Measurements from ENCODE around the gene GPBP1L1. TPM values are rescaled to one million over a fixed set of nuclear protein-coding genes. Genes with fewer than 3 reads are reported as not detected.
A peak's percentile ranks its signal among the peaks of the same experiment; 100 is the strongest.

The GPBP1L1 gene
- total RNA-seq, 1 experiment from 2014 or later: 116 TPM

- intact Hi-C loops (cut with micrococcal nuclease): loop anchor here (5.0 kb wide), 1 partner anchor 242 kb away; no protein-coding TSS in a partner anchor
Observed at GRCh38 chr1:45640293-45640692, 46.0 kb downstream of the GPBP1L1 start.

DNA sequence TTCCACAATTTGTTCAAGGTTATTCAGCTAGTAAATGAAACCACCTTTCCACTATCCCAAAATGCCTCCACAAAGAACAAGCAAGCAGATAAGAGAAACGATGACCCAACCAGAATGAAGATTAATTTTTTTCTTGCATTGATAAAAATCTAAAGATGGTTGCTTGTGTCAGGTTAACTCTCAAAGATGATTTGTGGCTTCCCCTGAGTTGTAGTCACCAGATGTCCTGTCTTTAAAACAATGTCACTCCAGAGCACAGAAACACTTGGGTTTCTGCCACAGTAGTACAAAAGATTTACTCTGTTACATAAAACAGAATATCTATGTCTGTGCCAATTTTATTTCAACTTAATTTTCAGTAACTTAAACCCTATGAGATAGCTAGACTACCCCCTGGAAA is 51.1 kb downstream of the GPBP1L1 start:
- Mint-ChIP-seq H3K4me3 (ENCODE audit: unreplicated experiment) (no peak overlapping the region), H3K27ac (ENCODE audit: low read depth, unreplicated experiment) (no peak overlapping the region), H3K9me3 (ENCODE audit: unreplicated experiment) (no peaks in the 10 kb centered on the region), H3K4me1 (ENCODE audit: insufficient read depth, unreplicated experiment) (no peaks in the 10 kb centered on the region), H3K27me3 (ENCODE audit: insufficient read depth, unreplicated experiment) (no peaks in the 10 kb centered on the region), H3K36me3 (ENCODE audit: insufficient read depth, unreplicated experiment) (peaks cover 37% of the 10 kb centered on the region)
- DNase-seq (ENCODE audit: unreplicated experiment): no peak
- no TSS peak for BruUV-seq (replicated peaks)
- ChIA-PET CTCF (interaction anchor here (0.8 kb wide), 1 partner anchor 65 kb away, joined by 3 read pairs; no protein-coding TSS in a partner anchor), POLR2A (interaction anchor here (0.6 to 1.4 kb wide), 4 partner anchors 52 to 564 kb away, joined by 3 to 4 read pairs (median 3); partner anchors contain the start of gene NASP)
- intact Hi-C loops (cut with micrococcal nuclease): no loop called here
- no peak for TF ChIP-seq CTCF (IDR thresholded peaks at IDR 0.05; ENCODE audit: unreplicated experiment)

More at GRCh38 chr1:45640293-45640692, 46.0 kb downstream of the GPBP1L1 start:
- ChIA-PET CTCF (no interaction called here), POLR2A (no interaction called here)
- Mint-ChIP-seq H3K27me3 (ENCODE audit: insufficient read depth, unreplicated experiment) (no peaks in the 10 kb centered on the region), H3K4me1 (ENCODE audit: insufficient read depth, unreplicated experiment) (no peaks in the 10 kb centered on the region), H3K4me3 (ENCODE audit: unreplicated experiment) (no peak overlapping the region), H3K36me3 (ENCODE audit: insufficient read depth, unreplicated experiment) (peaks cover 27% of the 10 kb centered on the region), H3K9me3 (ENCODE audit: unreplicated experiment) (no peaks in the 10 kb centered on the region), H3K27ac (ENCODE audit: low read depth, unreplicated experiment) (peak overlapping the region; percentile 8)
- TF ChIP-seq CTCF (IDR thresholded peaks at IDR 0.05; ENCODE audit: unreplicated experiment): no peak
- BruUV-seq (replicated peaks): no TSS peak
- DNase-seq (ENCODE audit: unreplicated experiment): no peak

DNA sequence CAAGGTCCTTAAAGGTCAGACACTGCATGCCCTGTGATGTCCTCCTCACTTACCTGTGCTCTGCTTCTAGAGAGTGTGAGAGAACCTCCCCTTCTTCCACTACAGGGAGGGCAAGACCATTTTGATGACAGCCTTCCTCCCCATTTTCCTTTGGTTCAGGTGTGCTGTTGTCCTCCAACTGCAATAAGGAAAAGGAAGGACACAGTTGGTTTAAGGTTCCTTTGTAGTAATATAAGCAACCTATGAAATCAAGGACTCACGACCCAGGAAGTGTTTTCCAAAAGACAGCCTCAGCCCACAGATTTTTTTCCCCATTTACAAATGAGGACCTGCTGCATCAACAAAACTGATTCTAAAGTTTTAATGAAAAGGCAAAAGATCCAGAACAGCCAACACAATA is 55.9 kb downstream of the GPBP1L1 start:
- ChIA-PET POLR2A (no interaction called here), CTCF (no interaction called here)
- Mint-ChIP-seq H3K4me1 (ENCODE audit: insufficient read depth, unreplicated experiment) (no peaks in the 10 kb centered on the region), H3K4me3 (ENCODE audit: unreplicated experiment) (no peak overlapping the region), H3K9me3 (ENCODE audit: unreplicated experiment) (no peaks in the 10 kb centered on the region), H3K36me3 (ENCODE audit: insufficient read depth, unreplicated experiment) (peaks cover 84% of the 10 kb centered on the region), H3K27ac (ENCODE audit: low read depth, unreplicated experiment) (no peak overlapping the region), H3K27me3 (ENCODE audit: insufficient read depth, unreplicated experiment) (no peaks in the 10 kb centered on the region)
- TF ChIP-seq CTCF (IDR thresholded peaks at IDR 0.05; ENCODE audit: unreplicated experiment): no peak
- intact Hi-C loops (cut with micrococcal nuclease): no loop called here
- DNase-seq (ENCODE audit: unreplicated experiment): no peak
- BruUV-seq (replicated peaks): no TSS peak

GRCh38 chr1:45629035-45629434 is 57.3 kb downstream of the GPBP1L1 start:
- no TSS peak for BruUV-seq (replicated peaks)
- ChIA-PET CTCF (interaction anchor here (0.6 to 1.4 kb wide), 4 partner anchors 8 to 704 kb away, joined by 3 read pairs; no protein-coding TSS in a partner anchor), POLR2A (interaction anchor here (0.8 to 1.2 kb wide), 5 partner anchors 12 to 59 kb away, joined by 3 to 5 read pairs (median 3); partner anchors contain the start of genes GPBP1L1 and TMEM69)
- no peak overlapping the region for H3K27ac Mint-ChIP-seq (ENCODE audit: low read depth, unreplicated experiment)
- H3K4me1 Mint-ChIP-seq (ENCODE audit: insufficient read depth, unreplicated experiment): no peaks in the 10 kb centered on the region
- no peak for TF ChIP-seq CTCF (IDR thresholded peaks at IDR 0.05; ENCODE audit: unreplicated experiment)
- DNase-seq (ENCODE audit: unreplicated experiment): no peak
- intact Hi-C loops (cut with micrococcal nuclease): no loop called here
- no peaks in the 10 kb centered on the region for H3K9me3 Mint-ChIP-seq (ENCODE audit: unreplicated experiment)
- H3K27me3 Mint-ChIP-seq (ENCODE audit: insufficient read depth, unreplicated experiment): no peaks in the 10 kb centered on the region
- no peak overlapping the region for H3K4me3 Mint-ChIP-seq (ENCODE audit: unreplicated experiment)
- H3K36me3 Mint-ChIP-seq (ENCODE audit: insufficient read depth, unreplicated experiment): peaks cover 97% of the 10 kb centered on the region
